NCI-H748 treated with DMSO at 0.1 percent for 48 hours (cell line): ENCODE results near the gene STEAP1B.
"Not testable (repeated sequence)": the region's sequence is repeated elsewhere in the genome, so short reads cannot be mapped to it uniquely, and the experiment has no call there.

ENCODE experiments used
- DNase-seq: peaks from one replicate; lab custom pipeline; 2025; lab: John Stamatoyannopoulos, UW

Gene STEAP1B

GRCh38 chr7:22496912-22497311 is 3.1 kb downstream of the STEAP1B start:
- not testable (repeated sequence) for DNase-seq

- DNase-seq: not testable (repeated sequence)
Observed at GRCh38 chr7:22496296-22496888, 3.6 kb downstream of the STEAP1B start.

- DNase-seq: not testable (repeated sequence)
Observed at GRCh38 chr7:22493160-22493925, 6.6 kb downstream of the STEAP1B start.

GRCh38 chr7:22488643-22489462 is 11.1 kb downstream of the STEAP1B start:
- peak; percentile 85 for DNase-seq

- DNase-seq: no peak
Observed at GRCh38 chr7:22487978-22488642, 11.9 kb downstream of the STEAP1B start.

GRCh38 chr7:22486597-22486996 is 13.4 kb downstream of the STEAP1B start:
- DNase-seq: no peak

GRCh38 chr7:22485189-22485588 is 14.8 kb downstream of the STEAP1B start:
- no peak for DNase-seq

GRCh38 chr7:22482503-22482902 is 17.5 kb downstream of the STEAP1B start:
- no peak for DNase-seq

- no peak for DNase-seq
Observed at GRCh38 chr7:22481726-22482125, 18.3 kb downstream of the STEAP1B start.

GRCh38 chr7:22480523-22481075 is 19.4 kb downstream of the STEAP1B start:
- DNase-seq: no peak

GRCh38 chr7:22477876-22478450 is 22.0 kb downstream of the STEAP1B start:
- no peak for DNase-seq

GRCh38 chr7:22477262-22477661 is 22.7 kb downstream of the STEAP1B start:
- no peak for DNase-seq

GRCh38 chr7:22476824-22477223 is 23.2 kb downstream of the STEAP1B start:
- no peak for DNase-seq

GRCh38 chr7:22474645-22475044 is 25.3 kb downstream of the STEAP1B start:
- no peak for DNase-seq

GRCh38 chr7:22470981-22471380 is 29.0 kb downstream of the STEAP1B start:
- DNase-seq: no peak

GRCh38 chr7:22469371-22470143 is 30.4 kb downstream of the STEAP1B start:
- DNase-seq: peak; percentile 88

- no peak for DNase-seq
Observed at GRCh38 chr7:22468609-22469008, 31.4 kb downstream of the STEAP1B start.

GRCh38 chr7:22464299-22464698 is 35.7 kb downstream of the STEAP1B start:
- DNase-seq: no peak

GRCh38 chr7:22460363-22460988 is 39.5 kb downstream of the STEAP1B start:
- no peak for DNase-seq

GRCh38 chr7:22457471-22457870 is 42.5 kb downstream of the STEAP1B start:
- no peak for DNase-seq
